Testis (tissue), 2 donors: ENCODE data around the gene KCNE4.

Experiments used
- POLR2A ChIP-seq: fragments of 450-650 bp; IDR thresholded peaks from one replicate; pipeline ENCODE4 v1.6.1; 2017; ENCODE audit warnings: antibody characterized with exemption, mild to moderate bottlenecking, moderate library complexity
- TF ChIP-seq, protein P1 (sequence below), 3 experiments: fragments of 450-650 bp in 2 of 3; fragments of 200-600 bp in 1 of 3; sonication (generic) in 1 of 3; IDR thresholded peaks; one replicate each; pipeline ENCODE4 v1.5.1; 2016 to 2019; ENCODE audit warnings: antibody characterized with exemption in 3 of 3, mild to moderate bottlenecking in 2 of 3, moderate library complexity in 1 of 3

DNA sequence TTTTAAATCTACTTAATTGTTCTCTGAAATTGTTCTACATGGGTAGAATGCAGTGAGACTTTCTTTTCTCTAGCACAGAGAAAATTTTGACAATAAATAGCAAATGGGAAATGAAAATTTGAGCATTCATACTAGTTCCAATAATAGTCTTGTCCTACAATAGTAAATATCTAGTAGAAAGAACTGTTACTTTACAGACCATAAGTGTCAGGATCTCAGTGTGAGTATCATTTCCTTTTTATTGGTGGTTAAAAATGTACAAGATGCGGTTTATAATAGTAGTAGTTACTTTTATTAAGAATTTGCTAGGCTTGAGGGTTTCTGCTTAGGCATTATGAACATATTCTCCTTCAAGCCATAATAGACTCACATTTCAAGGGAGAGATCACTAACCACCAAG is 43.2 kb downstream of the KCNE4 start:
- TF ChIP-seq, protein P1, sequence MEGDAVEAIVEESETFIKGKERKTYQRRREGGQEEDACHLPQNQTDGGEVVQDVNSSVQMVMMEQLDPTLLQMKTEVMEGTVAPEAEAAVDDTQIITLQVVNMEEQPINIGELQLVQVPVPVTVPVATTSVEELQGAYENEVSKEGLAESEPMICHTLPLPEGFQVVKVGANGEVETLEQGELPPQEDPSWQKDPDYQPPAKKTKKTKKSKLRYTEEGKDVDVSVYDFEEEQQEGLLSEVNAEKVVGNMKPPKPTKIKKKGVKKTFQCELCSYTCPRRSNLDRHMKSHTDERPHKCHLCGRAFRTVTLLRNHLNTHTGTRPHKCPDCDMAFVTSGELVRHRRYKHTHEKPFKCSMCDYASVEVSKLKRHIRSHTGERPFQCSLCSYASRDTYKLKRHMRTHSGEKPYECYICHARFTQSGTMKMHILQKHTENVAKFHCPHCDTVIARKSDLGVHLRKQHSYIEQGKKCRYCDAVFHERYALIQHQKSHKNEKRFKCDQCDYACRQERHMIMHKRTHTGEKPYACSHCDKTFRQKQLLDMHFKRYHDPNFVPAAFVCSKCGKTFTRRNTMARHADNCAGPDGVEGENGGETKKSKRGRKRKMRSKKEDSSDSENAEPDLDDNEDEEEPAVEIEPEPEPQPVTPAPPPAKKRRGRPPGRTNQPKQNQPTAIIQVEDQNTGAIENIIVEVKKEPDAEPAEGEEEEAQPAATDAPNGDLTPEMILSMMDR (IDR thresholded peaks at IDR 0.05), result no peak
- TF ChIP-seq POLR2A, result no peak
